Fibroblast of skin of left quadriceps (primary cell): ENCODE results near the gene SMIM35.

ENCODE experiments used
- DNase-seq, 2 experiments: peaks; one replicate each; pipeline ENCODE4 v3.0.0-alpha.2; 2013; ENCODE audit warnings: low read depth in 2 of 2

Gene SMIM35

DNA sequence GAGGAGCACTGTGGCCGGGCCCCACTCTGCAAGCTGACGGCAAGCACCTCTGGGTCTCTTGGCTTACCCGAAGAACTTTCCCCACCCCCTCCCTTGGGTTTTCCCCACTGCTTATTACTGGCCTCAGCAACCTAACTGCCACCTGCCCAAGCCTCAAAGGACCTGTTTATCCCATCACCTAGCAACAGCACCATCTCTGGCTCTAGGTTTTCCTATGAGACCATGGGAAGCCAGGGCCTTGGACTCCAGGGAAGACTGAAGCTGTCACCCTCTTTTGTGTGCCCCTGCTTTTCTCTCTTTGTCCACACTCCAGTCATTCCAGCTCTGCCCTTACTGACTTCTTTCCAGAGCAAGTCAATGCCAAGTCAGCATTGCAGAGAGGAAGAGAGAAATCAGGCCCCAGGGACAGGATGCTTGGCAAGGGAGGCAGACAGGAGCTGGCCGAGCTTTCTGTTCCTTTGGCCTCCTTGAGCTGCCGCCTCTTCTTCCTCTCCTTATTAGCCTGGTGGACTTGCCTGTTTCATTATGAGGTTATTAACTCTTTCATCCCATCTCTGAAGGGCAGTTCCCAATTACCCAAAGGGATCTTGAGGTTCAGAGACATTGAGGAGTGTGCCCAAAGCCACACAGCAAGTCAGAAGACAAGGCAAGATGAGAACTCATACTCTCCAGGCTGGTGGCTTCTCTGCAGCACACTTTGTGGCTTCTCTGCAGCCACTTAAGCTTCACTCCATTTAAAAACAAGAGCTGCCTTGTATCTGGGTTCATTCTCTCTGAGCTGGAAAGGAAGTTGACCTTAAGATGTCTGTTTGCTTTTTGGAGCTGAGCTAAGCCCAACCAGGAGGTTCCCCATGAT is at the start of gene SMIM35:
SMIM35 (minus strand) TSS at position 51 of the 856 bp plus-strand sequence. CDS start 206 bp downstream, outside the sequence.
- no peak for DNase-seq

DNA sequence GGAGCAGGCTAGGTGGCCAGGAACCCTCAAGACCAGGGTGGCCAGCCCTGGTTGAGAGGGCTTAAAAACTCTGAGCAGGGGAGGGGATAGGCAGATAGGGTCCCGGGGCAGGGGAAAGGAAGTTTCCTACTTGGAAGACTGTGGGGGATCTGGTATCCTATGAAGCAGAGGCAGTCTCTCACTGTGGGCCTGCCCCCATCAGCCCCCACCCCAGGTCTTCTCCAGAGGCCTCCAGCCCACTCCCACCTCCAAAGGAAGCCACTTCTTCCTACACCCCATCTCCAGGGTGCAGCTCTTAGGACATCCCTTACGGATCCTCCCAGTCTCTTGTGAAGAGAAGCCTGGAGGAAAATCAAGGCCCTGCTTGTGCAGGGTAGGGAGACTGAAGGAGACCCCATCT is 49.6 kb upstream of the SMIM35 start:
- DNase-seq = no peak

DNA sequence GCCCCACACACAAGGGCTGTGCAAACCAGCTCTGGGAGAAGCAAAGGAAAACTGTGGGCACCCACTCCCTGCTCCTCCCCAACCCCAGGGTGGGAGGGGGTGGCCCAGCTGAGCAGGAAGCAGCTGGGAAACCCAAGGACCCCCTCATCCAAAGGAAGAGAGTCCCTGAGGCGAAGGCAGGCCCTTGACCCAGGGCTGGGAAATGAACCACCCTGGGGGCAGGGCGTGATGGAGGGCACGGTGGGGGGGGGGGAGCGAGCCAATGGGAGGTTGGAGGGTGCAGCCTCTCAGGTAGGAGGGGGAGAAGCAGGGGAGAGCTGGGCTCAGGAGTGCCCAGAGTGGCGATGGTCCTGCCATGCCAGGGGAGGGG is 49.0 kb upstream of the SMIM35 start:
- DNase-seq = no peak

DNA sequence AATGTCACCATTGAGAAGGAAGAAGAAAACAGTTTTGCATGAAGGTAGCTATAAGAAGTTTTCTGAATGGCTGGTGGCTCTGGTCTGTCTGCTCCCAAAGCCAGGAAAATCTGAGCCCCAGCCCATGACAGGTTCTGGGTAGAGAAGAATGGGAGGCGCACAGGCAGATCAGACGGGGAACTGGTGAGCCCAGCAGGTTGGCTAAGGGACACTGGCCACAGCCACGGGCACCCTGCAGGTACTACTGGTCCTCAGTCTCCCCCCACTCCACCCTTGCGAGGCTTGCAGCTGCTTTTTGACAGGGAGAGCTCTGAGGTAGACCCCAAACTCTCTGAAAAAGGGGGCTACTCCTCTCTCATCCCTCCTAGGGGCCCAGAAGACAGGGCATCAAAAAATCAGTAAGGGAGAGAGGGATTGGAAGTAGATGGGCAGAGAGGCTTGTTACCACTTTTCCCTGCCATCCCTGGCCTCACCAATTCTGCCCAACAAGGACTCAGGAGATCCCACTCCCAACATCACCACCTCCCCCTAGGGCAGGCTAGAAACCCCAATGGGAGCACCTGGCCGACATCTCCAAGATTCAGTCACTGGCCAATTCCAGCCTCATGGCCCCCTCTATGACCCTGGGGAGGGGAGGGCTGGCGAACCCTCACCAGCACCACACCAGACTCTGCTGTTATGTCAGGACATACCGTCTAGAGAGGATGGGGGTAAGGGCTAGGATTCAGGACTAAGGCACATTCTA is 48.5 kb upstream of the SMIM35 start:
- no peak for DNase-seq

DNA sequence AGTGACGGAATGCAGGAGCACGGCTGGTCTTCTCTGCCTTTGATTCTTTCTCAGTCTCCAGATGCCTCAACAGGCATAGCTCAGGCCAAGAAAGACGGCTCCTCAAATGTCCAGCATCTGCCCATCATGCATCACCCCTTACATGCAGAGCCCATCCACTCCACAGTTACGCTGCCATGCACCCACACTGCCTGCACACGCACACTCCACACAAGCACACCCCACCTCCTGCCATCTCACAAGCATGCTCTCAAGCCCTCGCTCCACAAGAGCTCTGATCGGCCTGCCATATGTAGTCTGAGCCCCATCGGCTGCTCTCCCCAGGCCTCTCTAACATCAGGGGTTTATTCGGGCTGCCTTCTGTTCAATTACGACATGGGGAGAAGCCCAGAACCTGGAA is 47.1 kb upstream of the SMIM35 start:
- no peak for DNase-seq

DNA sequence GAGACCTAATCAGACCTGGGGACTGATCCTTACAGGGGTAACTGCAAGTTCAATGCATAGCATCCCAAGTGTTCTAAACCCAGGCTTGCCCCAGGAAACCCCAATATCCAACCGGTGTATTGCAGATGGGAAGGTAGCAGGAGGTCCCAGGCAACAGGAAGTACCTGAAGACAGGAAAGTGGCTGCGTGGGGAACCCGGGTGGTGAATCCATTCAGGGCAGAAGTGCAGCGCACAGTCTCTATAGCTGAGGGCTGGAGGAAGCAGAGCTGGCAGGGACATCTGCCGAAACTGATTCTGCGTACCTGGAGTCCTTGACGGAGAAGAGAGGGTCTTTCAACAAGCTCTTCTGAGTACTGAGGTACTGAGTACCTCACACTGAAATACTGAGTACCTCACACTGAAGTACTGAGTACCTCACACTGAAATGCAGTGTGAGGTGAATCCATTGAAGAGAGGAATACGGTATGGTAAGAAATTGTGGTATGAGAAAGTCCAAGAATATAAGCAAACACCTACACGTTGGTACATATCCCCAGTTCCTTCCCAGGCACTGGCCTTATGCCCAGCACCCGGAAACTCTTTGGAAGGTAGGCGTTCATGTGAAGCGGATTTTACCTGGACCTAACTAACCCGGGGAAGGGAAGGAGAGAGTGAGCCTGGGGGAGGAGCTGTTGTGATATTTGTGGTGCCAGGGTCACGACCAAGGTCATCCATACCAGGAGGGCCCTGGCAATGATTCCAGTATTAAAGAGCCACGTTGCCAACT is 45.8 kb upstream of the SMIM35 start:
- no peak for DNase-seq

DNA sequence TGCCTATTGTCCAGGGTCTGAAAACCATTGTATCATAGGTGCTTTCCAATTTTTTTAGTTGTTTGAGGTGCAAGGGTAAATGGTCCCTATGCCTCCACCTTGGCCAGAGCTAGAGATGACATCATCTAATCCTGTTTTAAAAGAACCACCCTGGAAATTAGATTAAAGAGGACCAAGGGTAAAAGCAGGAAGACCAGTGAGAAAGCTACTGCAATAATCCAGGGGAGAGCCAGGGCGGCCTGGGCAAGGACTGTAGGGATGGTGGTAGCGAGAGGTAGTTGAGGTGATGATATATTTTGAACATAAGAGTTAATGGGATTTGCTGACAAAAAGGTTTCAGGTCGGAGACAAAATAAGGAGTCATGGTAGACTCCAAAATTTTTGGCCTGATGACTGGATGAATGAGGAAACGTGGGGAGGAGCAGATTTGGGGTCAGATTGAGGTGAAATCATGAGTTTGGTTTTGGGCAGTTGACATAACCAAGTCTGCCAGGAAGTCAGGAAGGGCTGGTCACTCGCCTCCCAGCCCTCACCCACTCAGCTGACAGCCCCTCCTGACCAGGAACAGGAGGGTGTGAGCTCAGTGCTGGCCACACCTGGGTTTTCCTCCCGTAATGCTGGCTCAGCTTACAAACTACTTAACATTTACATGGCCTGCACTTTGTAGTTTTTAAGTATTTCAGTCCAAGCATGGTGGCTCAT is 42.9 kb upstream of the SMIM35 start:
- DNase-seq = no peak

DNA sequence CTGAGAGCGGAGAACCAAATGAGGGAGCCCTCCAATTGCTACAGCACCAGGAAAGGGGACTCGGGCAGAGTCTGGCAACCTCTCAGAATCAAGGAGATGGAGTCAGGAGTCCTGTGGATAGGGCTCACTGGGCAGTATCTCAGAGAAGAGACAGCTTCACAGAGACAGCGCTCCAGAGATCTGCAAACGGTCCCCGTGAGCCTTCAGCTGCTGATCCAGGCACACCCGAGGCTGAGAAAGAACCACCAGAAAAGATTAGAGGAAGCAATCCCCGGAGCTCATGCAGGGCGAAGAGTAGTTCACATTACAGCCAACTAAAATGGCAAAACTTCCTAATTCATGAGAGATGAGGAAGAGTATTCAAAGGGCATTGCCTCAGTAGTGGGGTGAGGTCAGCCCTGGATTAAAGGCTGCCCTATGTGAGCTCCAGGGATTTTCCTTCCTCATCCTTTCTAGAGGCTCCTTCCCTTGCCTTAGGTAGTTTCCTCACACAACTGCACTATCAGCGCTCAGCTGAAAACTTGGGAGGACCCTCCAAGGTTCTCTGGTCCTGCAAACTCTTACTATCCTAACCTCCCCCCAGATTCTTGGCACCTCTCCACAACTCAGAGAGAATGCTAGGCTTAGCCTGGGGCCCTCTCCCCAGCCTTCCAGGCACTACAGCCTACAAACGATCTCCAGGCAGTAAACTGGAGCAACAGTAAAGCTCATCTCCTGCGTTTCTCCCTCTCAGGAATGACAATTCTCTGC is 42.1 kb upstream of the SMIM35 start:
- no peak for DNase-seq

DNA sequence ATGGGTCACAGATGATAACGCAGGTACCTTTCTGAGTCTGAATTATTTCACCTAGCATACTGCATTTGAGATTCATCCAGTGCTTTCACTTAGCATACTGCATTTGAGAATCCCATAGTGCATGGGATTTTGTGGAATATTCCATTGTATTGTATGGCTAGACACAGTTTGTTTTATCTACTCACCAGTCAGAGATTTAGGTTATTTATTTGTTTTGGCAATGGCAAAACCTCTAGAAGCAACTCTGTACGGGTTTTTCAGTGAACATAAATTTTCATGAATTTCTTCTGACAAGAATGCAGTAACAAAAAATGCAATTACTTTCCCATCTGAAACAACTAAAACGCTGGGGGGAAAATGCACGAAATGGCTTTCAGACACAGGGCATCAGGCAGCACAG is 41.5 kb upstream of the SMIM35 start:
- no peak for DNase-seq

DNA sequence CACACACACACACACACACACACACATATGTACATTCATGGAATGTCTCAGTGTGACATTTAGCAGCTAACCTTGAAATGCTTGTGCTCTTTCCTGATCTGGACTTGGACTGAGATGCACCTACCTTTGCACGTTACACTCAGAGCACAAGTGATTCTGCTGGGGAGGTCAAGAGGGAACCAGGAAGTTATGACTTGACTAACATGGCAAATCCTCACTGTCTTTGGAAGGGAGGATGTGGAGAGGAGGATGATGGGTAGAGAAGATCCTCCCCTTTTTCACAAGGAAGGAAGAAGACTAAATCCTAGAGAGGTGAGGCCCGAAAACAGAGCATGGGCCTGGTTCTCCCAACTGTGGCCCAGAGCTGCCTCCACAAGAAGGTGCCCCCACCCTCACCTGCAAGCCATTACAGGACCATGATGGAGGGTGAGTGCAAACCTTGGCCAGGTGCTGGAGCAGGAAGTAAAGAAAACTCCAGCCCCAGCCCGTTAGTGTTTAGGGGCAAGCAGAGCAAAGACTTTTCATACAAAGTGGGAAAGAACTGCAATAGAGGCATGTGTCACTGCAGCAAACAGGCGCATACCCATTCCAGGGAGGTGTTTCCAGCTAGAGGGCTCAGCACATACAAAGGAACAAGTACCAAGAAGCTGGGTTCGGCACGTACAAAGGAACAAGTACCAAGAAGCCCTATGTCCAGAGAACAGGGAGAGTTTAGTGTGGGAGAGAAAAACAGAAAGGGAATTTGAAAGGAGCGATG is 39.5 kb upstream of the SMIM35 start:
- no peak for DNase-seq

DNA sequence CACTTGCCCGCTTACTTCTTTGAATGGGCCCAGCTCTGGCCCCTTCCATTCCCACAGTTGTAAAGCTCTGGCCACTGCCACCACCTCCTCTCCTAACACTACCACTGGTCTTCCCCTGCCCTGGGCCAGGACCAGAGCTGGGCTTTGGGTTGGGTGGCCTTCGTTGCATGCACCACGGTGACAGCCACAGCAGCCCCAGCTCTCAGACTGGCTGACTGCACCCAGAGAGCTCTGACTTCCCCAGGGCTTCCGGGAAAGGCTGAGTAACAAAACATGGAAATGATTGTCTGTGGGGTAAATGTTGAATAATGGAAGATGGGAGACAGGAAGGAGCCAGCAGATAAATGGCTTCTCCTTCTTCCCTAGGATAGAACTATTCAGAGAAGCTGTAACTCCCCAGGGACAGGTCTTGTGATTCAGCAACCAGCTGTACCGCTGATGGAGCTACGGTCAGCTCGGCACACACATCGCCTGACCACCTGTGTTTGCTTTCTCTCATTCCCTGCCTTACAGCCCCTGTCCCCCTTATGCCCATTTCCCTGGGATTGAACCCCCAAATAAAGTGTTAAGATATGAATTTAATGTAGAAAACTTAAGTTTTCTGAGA is 38.3 kb upstream of the SMIM35 start:
- no peak for DNase-seq

DNA sequence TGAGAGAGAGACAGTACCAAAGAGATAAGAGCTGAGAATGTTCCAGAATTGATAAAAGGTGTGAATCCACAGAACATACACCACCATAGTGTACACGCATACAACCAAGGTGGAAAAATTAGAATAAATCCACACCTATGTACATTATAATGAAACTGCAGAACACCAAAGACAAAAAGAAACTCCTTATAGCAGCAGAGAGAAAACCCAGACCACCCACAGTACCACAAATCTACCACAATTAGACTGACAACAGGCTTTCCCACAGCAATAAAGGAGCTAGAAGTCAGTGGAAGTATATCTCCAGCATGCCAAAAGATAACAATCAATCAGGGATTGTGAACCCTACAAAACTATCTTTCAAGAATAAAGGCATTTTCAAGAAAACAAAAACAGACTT is 34.0 kb upstream of the SMIM35 start:
- DNase-seq = no peak

DNA sequence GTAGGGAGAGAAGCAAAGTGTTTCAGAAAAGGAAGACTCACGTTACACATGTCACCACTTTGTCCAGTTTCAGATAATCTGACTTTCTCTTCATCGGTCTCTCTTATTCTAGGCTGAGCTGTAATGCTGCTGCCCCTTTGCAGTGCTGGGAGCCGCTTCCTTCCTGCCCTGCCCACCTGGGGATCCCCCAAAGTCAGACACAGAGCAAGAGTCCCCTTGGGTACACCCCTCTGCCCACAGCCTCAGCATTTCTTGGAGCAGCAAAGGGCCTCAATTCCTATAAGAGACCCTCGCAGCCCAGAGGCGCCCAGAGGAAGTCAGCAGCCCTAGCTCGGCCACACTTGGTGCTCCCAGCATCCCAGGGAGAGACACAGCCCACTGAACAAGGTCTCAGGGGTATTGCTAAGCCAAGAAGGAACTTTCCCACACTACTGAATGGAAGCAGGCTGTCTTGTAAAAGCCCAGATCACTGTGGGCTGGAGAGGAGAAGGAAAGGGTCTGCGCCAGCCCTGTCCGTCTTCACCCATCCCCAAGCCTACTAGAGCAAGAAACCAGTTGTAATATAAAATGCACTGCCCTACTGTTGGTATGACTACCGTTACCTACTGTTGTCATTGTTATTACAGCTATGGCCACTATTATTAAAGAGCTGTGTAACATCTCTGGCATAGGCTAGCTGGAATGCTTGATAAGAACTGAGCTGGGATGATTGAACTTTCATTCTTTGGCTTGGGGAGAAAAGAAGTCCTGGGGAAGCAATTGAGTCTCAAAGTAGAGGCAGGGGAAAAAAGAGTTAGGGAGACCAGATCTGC is 31.2 kb upstream of the SMIM35 start:
- DNase-seq = no peak

DNA sequence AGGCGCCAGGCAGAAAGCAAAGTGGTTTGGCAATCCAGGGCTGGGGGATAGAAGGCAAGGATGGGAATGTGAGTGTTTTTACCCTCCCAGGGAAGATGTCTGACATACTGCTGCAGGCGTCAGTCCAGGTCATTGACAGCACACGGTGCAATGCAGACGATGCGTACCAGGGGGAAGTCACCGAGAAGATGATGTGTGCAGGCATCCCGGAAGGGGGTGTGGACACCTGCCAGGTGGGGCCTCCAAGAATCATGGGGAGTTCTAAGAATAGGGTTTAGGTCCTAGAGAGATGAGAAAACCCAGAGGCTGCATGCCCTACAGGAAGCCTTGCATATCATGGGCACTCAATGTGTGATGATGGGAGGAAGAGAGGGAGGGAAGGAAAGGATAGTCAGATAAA is 28.3 kb upstream of the SMIM35 start:
- DNase-seq = no peak

DNA sequence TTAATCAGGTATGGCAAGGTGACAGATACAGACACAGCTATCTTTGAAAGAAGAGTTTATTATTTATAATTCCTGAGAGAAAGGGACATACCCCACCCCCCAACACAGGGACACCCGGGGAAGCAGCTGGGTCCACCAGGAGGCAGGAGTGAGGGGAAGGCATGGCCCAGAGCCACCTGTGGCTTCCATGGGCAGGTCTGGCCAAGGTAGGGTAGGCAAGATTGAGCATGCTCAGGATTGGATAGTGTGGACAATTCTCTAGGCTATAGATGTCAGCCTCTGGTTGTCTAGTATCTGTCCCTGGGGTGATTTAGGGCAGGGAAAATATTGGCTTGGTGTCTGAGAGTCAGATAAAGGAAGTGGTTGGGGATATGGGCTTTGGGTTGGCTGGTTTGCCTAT is 27.5 kb upstream of the SMIM35 start:
- no peak for DNase-seq

DNA sequence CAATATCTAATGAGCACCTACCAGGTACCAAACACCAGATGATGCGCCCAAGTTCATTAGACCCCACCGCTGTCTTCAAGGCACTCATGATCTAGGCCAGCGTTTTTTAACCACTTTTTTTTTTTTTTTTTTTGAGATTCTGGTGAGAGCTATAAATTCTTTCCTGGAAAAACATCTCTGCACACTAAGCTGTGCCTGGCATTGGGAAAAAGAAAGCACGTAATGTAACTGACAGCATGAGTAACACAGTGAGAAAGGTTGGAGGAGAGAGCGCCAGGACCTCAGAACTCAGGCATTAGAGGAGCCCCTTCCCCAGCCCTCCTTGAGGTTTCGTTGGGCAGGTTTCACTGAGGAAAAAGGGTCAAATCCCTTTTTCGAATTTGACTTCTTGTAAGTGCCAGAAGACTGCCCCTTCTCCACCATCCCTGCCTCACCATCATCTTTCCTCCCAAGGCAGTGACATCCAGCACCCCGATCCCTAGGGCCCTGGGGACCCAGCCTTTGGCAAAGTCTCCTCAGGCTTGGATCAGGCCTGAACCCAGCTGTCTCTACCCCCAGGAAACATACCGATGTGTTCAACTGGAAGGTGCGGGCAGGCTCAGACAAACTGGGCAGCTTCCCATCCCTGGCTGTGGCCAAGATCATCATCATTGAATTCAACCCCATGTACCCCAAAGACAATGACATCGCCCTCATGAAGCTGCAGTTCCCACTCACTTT is 26.1 kb upstream of the SMIM35 start:
- DNase-seq = no peak

DNA sequence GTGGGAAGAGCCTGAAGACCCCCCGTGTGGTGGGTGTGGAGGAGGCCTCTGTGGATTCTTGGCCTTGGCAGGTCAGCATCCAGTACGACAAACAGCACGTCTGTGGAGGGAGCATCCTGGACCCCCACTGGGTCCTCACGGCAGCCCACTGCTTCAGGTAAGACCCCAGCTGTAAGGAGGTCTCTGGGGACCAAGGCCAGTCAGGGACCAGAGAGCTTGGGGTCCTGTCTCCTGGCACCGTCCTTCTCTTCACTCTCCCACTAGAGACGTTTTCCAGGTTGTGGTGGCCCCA is 24.9 kb upstream of the SMIM35 start:
- no peak for DNase-seq

DNA sequence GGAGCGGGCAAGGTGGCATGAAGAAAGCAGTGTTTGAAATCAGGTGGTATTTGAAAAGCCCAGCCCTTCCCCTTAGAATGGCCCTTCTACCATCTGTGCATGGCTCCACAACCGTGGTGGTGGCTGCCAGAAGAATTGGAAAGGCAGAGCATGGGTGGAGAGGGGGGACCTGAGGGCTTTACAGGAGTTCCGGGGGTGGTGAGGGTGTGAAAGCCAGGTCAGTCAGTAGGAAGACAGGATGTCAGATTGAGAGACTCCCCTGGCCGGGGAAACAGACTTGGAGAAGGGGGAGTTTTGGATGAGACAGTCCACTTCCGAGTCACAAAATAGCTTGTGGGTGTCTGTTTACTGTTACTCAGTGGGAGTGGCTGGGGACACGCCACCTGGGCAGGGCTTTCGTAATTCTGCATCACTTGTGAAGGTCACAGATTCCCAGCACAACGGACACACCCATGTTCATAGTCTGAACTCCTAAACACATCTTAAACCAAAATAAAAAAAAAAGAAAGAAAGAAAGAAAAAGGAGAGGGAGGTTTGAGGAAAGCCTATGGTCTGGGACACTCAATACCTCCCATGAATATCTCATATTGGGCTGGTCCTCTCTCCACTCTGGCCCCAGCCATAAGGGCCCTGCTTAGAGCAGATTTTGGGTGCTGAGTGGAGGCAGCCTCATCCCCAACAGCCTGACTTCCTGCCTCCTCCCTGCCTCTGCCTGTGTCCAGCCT is 24.4 kb upstream of the SMIM35 start:
- no peak for DNase-seq
